Heart left ventricle (tissue), 13 donors: Measurements from ENCODE around the gene ZDHHC11B.
"Not testable (repeated sequence)": the region's sequence is repeated elsewhere in the genome, so short reads cannot be mapped to it uniquely, and the experiment has no call there.

Source experiments
- CTCF ChIP-seq, 12 donors: fragments of 200-600 bp; sonication (generic) in 4 of 12; IDR thresholded peaks; one replicate each; pipeline versions ENCODE4 v1.5.0 to v1.8.0; 2018 to 2022; ENCODE audit warnings: antibody characterized with exemption in 12 of 12, mild to moderate bottlenecking in 5 of 12
- POLR2A ChIP-seq, 2 donors: fragments of 450-650 bp; IDR thresholded peaks; one replicate each; pipeline ENCODE4 v1.6.1; 2017; ENCODE audit warnings: antibody characterized with exemption in 2 of 2, mild to moderate bottlenecking in 2 of 2, moderate library complexity in 2 of 2
- donor health status: ischemic (EF 13 %, LVEDD 7.1; RV severe dilation, severe dysfunction).
- donor health status: DM: no; HTN: yes; CAD: no.
- donor health status: DM: no; HTN: no; CAD: no.
- donor health status: ischemic (EF 25% LVEDD 6.9; RV normal size, moderate dysfunction).
- donor health status: ischemic (EF 25% LVEDD 5.7; RV mildly dilated, moderate dysfunction).
- donor health status: ischemic (EF 35%, LVEDD 5.7; RV mildly dilated, moderate dysfunction).
- donor health status: nonischemic (EF 11% LVEDD 7.7; RV severe dilation, severe dysfunction).
- donor health status: DM: yes; HTN: yes; CAD: no.
- donor health status: PGD.
- donor health status: ischemic (EF 29% LVEDD 5.4; RV normal size, mild dysfunction).
- donor health status: nonischemic (EF 23%, LVEDD 6.1; RV moderate dilation, normal function).

- not testable (repeated sequence) for TF ChIP-seq POLR2A, CTCF (IDR thresholded peaks at IDR 0.05)
These were observed 105.2 kb downstream of the ZDHHC11B start for GRCh38 chr5:679166-679895.
